SK-N-MC (cell line): ENCODE measurements around the gene DLGAP1.

Source experiments
- EZH2 ChIP-seq: fragments of 200-600 bp; sonication (generic); IDR thresholded peaks from one replicate; pipeline ENCODE4 v1.6.1; 2017; ENCODE audit warnings: antibody characterized with exemption
- FOXP2 ChIP-seq: optimal IDR thresholded peaks from 2 replicates; pipeline ENCODE3; 2011; ENCODE audit warnings: mild to moderate bottlenecking, moderate library complexity; ENCODE audit not compliant: insufficient read depth; ENCODE audit errors: extremely low read length, control extremely low read depth
- POLR2AphosphoS5 ChIP-seq: IDR thresholded peaks from 2 replicates; pipeline ENCODE4 v1.6.1; 2012; ENCODE audit warnings: mild to moderate bottlenecking, low read depth, low read length, borderline replicate concordance

- TF ChIP-seq POLR2AphosphoS5 (no peak), EZH2 (no peak), FOXP2 (no peak)
These were observed at the start of gene DLGAP1 for GRCh38 chr18:4455113-4455811.
